Activated B cell treated with CpG ODN at 0.5 μM for 24 hours (primary cell): ENCODE results near the gene PDE4B. TPM values are rescaled to one million over a fixed set of nuclear protein-coding genes. Genes with fewer than 3 reads are reported as not detected.

Experiments used
- ATAC-seq: fragments of 200-7000 bp; cut with Tn5 transposase; one replicate; pipeline ENCODE4 v1.10.0; 2021; ENCODE audit warnings: low read depth, mild to moderate bottlenecking, moderate library complexity
- CTCF ChIA-PET: fragments of 350-600 bp; sonication (Branson Sonifier 250); formaldehyde crosslinking; loops from one replicate; lab custom pipeline; 2021; ENCODE audit warnings: antibody characterized with exemption; lab: Charles Lee
- POLR2A ChIA-PET: fragments of 350-600 bp; sonication (Branson Sonifier 250); formaldehyde crosslinking; loops from one replicate; lab custom pipeline; 2021; ENCODE audit warnings: antibody characterized with exemption; lab: Charles Lee
- DNase-seq: peaks from one replicate; pipeline ENCODE4 v3.0.0; 2022
- H3K27ac Mint-ChIP-seq: one replicate; pipeline ENCODE4 v1.8.0; 2020; ENCODE audit warnings: mixed read lengths
- H3K27me3 Mint-ChIP-seq: one replicate; pipeline ENCODE4 v1.8.0; 2021; ENCODE audit warnings: mixed read lengths
- H3K36me3 Mint-ChIP-seq: one replicate; pipeline ENCODE4 v1.8.0; 2021; ENCODE audit warnings: low read depth, mixed read lengths
- H3K4me1 Mint-ChIP-seq: one replicate; pipeline ENCODE4 v1.8.0; 2021; ENCODE audit warnings: mixed read lengths
- H3K4me3 Mint-ChIP-seq: one replicate; pipeline ENCODE4 v1.8.0; 2020; ENCODE audit warnings: mild to moderate bottlenecking, mixed read lengths
- H3K9me3 Mint-ChIP-seq: one replicate; pipeline ENCODE4 v1.8.0; 2020; ENCODE audit warnings: mixed read lengths
- intact Hi-C: fragments of 100-400 bp; cut with micrococcal nuclease; formaldehyde crosslinking; loops from one replicate; pipeline ENCODE4 v1.15.1; 2024
- total RNA-seq: library from RNA; stranded (reverse); gene quantifications from 2 replicates; pipeline ENCODE4 v1.2.3, GENCODE V29; 2022
- TF ChIP-seq, protein P1 (sequence below): fragments of 200-600 bp; IDR thresholded peaks from one replicate; pipeline ENCODE4 v1.8.0; 2022; ENCODE audit warnings: antibody characterized with exemption, mild to moderate bottlenecking

Gene PDE4B
- total RNA-seq, 1 donor from 2014 or later: 84.1 TPM

DNA sequence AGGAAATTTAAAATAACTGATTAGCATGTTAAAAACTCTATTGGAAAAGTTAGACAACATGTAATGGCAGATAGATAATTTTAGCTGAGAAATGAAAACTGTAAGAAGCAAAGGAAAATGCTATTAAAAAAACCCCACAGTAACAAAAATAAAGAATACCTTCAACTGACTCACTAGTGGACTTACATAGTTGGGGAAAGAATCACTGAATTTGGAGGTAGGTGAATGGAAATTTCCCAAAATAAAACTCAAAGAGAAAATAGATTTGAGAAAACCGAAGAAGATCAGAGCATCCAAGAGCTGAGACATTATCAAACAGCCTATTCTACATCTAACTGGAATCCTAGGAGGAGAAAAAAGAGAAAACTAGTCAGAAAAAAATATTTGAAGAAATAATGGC, 34.7 kb downstream of the PDE4B start:
- CTCF ChIA-PET: no interaction called here
- H3K27me3 Mint-ChIP-seq: no peaks in the 10 kb centered on the region

DNA sequence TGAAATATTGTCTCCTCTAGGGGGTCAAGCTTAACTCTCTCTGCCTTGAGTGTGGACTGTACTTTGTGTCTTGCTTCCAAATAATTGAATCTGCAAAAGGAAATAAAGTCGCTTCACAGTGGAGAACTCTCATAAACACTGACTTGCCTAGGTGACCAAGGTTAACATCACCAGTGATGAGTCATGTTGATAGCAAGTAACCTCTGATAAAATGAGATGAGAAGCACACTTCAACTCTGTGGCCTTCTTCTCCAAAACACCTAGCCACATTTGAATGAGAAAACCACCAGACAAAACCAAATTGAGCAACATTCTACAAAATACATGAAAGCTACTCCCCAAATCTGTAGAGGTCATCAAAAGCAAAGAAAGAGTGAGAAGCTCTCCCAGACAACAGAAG, 37.6 kb downstream of the PDE4B start:
- ChIA-PET POLR2A (no interaction called here), CTCF (no interaction called here)
- H3K27ac Mint-ChIP-seq: no peak overlapping the region
- intact Hi-C loops: no loop called here
- H3K9me3 Mint-ChIP-seq: no peaks in the 10 kb centered on the region
- ATAC-seq (no peak), DNase-seq (no peak)
- H3K4me3 Mint-ChIP-seq: no peak overlapping the region
- no peaks in the 10 kb centered on the region for H3K4me1 Mint-ChIP-seq
- no peaks in the 10 kb centered on the region for H3K27me3 Mint-ChIP-seq
- TF ChIP-seq, protein P1, sequence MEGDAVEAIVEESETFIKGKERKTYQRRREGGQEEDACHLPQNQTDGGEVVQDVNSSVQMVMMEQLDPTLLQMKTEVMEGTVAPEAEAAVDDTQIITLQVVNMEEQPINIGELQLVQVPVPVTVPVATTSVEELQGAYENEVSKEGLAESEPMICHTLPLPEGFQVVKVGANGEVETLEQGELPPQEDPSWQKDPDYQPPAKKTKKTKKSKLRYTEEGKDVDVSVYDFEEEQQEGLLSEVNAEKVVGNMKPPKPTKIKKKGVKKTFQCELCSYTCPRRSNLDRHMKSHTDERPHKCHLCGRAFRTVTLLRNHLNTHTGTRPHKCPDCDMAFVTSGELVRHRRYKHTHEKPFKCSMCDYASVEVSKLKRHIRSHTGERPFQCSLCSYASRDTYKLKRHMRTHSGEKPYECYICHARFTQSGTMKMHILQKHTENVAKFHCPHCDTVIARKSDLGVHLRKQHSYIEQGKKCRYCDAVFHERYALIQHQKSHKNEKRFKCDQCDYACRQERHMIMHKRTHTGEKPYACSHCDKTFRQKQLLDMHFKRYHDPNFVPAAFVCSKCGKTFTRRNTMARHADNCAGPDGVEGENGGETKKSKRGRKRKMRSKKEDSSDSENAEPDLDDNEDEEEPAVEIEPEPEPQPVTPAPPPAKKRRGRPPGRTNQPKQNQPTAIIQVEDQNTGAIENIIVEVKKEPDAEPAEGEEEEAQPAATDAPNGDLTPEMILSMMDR: no peak
- H3K36me3 Mint-ChIP-seq: no peaks in the 10 kb centered on the region

More for the DNA sequence above, 34.7 kb downstream of the PDE4B start:
- DNase-seq: no peak
- Mint-ChIP-seq H3K27ac (no peak overlapping the region), H3K36me3 (no peaks in the 10 kb centered on the region), H3K4me3 (no peak overlapping the region), H3K9me3 (no peaks in the 10 kb centered on the region), H3K4me1 (no peaks in the 10 kb centered on the region)
- TF ChIP-seq, protein P1: no peak
- intact Hi-C loops: no loop called here
- ATAC-seq: no peak
- POLR2A ChIA-PET: no interaction called here

DNA sequence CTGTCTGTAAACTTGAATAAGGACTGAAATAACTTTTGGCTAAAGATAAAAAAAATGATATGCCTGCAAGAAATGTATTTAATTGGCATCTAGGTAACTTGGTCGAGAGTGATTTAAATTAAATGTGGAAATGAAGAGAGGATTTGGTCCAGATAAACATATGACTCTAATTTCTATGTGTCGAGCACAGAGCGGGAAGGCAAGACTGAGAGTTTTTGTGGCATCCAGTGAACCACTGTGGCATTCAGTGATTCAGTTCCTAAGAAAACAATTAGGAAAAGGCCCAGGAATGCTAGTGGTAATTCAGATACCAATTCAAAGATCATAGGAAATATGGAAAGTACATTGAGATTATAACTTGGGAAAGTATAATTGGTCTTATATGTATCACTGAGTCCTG, 39.6 kb downstream of the PDE4B start:
- Mint-ChIP-seq H3K4me3 (no peak overlapping the region), H3K9me3 (no peaks in the 10 kb centered on the region), H3K27me3 (peaks cover 3% of the 10 kb centered on the region), H3K36me3 (no peaks in the 10 kb centered on the region), H3K4me1 (no peaks in the 10 kb centered on the region), H3K27ac (no peak overlapping the region)
- ChIA-PET CTCF (no interaction called here), POLR2A (no interaction called here)
- intact Hi-C loops: no loop called here
- TF ChIP-seq, protein P1: no peak
- ATAC-seq (no peak), DNase-seq (no peak)

DNA sequence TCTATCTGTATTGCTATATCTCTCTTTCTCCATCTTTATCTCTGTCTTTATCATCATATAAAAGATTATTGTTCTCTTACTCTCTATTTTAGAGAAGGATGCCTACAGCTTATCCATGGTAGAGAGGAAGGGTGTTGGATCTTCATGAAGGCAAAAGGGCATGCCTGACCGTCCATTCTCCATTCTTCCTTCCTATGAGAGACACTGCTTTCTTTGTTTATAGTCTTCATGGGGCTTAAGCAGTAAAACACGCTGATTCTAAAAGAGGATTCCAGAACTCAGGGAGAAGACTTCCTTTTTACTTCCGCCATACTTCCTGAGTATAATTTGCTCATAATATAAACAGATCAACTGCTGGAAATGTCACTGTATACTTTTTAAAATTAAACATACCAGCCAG, 44.0 kb downstream of the PDE4B start:
- ATAC-seq (no peak), DNase-seq (no peak)
- H3K36me3 Mint-ChIP-seq: no peaks in the 10 kb centered on the region
- intact Hi-C loops: no loop called here
- ChIA-PET CTCF (no interaction called here), POLR2A (no interaction called here)
- H3K27ac Mint-ChIP-seq: no peak overlapping the region
- H3K4me1 Mint-ChIP-seq: no peaks in the 10 kb centered on the region
- peaks cover 6% of the 10 kb centered on the region for H3K27me3 Mint-ChIP-seq
- H3K9me3 Mint-ChIP-seq: no peaks in the 10 kb centered on the region
- H3K4me3 Mint-ChIP-seq: no peak overlapping the region
- TF ChIP-seq, protein P1: no peak

DNA sequence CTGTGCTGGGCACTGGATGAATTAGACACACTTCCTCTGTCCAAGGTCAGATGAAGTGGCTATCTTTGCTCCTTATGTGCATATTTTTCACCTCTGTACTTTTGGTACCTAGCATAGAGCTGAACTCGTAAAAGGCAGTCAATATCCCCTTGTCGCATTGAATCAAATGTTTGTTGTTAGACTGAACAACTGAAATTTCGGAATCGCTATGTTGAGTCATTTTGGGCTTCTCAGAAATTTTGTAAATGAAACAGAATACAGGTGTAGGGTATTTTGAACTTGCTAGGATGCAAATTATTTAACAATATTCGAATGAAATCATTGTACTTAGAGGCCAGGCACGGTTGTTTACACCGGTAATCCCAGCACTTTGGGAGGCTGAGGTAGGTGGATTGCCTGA, 48.0 kb downstream of the PDE4B start:
- ChIA-PET POLR2A (no interaction called here), CTCF (no interaction called here)
- TF ChIP-seq, protein P1: no peak
- Mint-ChIP-seq H3K27ac (no peak overlapping the region), H3K9me3 (no peaks in the 10 kb centered on the region), H3K4me3 (no peak overlapping the region), H3K36me3 (no peaks in the 10 kb centered on the region), H3K4me1 (no peaks in the 10 kb centered on the region), H3K27me3 (peaks cover 6% of the 10 kb centered on the region)
- no peak for ATAC-seq
- intact Hi-C loops: no loop called here
- DNase-seq: no peak
